Type B pancreatic cell (in vitro differentiated cells): ENCODE data around the gene SLC27A3. TPM values are rescaled to one million over a fixed set of nuclear protein-coding genes. Genes with fewer than 3 reads are reported as not detected.

Experiments
- DNase-seq: peaks from one replicate; pipeline ENCODE4 v3.0.0; 2021; ENCODE audit warnings: mixed read lengths; ENCODE audit not compliant: unreplicated experiment; ENCODE audit errors: extremely low spot score
- H3K27ac Mint-ChIP-seq: 2 replicates; pipeline ENCODE4 v1.8.0; 2021; ENCODE audit warnings: mild to moderate bottlenecking, mixed read lengths
- H3K27me3 Mint-ChIP-seq: 2 replicates; pipeline ENCODE4 v1.8.0; 2021; ENCODE audit warnings: mixed read lengths
- H3K36me3 Mint-ChIP-seq: 2 replicates; pipeline ENCODE4 v1.8.0; 2021; ENCODE audit warnings: mixed read lengths
- H3K4me1 Mint-ChIP-seq: one replicate; pipeline ENCODE4 v1.8.0; 2021; ENCODE audit warnings: mixed read lengths; ENCODE audit not compliant: unreplicated experiment
- H3K4me3 Mint-ChIP-seq: 2 replicates; pipeline ENCODE4 v1.8.0; 2021; ENCODE audit warnings: mild to moderate bottlenecking, mixed read lengths
- H3K9me3 Mint-ChIP-seq: 2 replicates; pipeline ENCODE4 v1.8.0; 2021; ENCODE audit warnings: mixed read lengths
- total RNA-seq: library from RNA; stranded (reverse); gene quantifications from 2 replicates; pipeline ENCODE4 v1.2.1, GENCODE V29; 2021; ENCODE audit warnings: low replicate concordance
- TF ChIP-seq, protein P1 (sequence below): fragments of 200-600 bp; sonication (generic); conservative IDR thresholded peaks from 2 replicates; pipeline ENCODE4 v1.5.0; 2021; ENCODE audit warnings: antibody characterized with exemption, mild to moderate bottlenecking

Gene SLC27A3
- total RNA-seq, 1 donor from 2014 or later = 20.6 TPM

DNA sequence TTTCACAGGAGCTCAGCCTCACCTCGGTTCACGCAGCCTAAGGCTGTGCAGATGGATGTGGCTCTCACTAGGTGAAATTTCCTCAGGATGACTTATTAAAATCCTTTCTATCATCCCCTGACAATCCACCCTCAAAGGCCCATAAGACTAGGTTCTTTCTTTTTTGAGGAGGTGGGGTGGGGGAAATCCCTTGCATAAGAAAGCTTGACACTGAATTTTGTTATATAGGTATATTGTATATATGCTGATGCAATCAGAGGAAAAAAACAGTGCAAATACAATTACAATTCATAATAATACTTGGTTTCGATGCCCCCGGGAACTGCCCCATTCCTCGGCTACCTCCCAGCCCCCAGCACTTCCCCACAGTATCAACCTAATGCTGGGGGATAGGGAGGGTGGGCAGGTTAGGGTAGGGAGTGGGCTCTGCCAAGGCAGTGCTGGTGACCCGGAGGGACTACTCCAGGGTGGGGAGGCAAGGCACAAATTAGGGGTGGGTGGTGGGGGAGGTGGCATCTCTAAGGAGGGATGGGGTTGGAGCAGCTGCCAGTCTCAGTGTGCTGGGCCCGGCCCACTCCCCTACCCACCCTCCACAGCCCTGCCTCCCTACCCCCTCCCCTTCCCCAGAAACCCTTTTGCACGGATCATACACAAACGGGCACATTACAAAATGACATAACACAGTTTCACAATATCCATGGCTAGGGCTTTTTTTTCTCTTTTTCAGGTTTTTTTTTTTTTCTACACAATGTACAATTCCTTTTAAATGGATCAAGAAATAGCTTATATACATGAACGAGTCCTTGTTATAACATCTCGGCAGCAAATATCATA, 30.9 kb downstream of the SLC27A3 start:
- Mint-ChIP-seq H3K9me3 (no peaks in the 10 kb centered on the region), H3K36me3 (peaks cover 8% of the 10 kb centered on the region), H3K4me3 (no peak overlapping the region), H3K27me3 (no peaks in the 10 kb centered on the region), H3K4me1 (no peaks in the 10 kb centered on the region), H3K27ac (peak overlapping the region; percentile 1)
- no peak for DNase-seq
- TF ChIP-seq, protein P1, sequence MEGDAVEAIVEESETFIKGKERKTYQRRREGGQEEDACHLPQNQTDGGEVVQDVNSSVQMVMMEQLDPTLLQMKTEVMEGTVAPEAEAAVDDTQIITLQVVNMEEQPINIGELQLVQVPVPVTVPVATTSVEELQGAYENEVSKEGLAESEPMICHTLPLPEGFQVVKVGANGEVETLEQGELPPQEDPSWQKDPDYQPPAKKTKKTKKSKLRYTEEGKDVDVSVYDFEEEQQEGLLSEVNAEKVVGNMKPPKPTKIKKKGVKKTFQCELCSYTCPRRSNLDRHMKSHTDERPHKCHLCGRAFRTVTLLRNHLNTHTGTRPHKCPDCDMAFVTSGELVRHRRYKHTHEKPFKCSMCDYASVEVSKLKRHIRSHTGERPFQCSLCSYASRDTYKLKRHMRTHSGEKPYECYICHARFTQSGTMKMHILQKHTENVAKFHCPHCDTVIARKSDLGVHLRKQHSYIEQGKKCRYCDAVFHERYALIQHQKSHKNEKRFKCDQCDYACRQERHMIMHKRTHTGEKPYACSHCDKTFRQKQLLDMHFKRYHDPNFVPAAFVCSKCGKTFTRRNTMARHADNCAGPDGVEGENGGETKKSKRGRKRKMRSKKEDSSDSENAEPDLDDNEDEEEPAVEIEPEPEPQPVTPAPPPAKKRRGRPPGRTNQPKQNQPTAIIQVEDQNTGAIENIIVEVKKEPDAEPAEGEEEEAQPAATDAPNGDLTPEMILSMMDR = no peak

DNA sequence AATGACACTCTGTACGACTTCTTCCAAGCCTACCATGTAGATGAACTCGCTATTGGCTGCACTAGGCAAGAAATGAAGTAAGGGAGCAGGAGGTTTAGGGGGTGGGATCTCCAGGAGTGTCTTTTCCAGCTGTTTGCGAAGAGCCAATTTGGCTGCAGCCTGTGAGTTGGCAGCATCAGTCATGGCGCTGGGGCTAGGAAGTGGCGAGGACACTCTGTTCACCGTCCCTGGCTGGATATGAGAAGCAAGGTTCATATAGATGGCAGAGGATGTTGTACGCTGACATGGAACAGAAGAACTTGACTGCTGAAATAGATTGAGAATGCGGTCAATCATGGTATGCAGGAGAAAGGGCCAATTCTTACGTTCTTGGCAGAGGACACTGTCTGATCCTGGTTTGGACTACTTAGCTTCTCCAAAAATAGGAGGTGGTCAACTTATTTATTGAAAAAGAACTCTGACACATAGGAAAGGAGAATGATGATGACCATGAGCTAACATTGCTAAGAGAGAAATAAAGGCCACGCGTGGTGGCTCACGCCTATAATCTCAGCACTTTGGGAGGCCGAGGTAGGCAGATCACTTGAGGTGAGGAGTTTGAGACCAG, 41.2 kb downstream of the SLC27A3 start:
- DNase-seq = no peak
- H3K27ac Mint-ChIP-seq = no peak overlapping the region
- TF ChIP-seq, protein P1 = no peak
- no peaks in the 10 kb centered on the region for H3K4me1 Mint-ChIP-seq
- H3K9me3 Mint-ChIP-seq = no peaks in the 10 kb centered on the region
- H3K36me3 Mint-ChIP-seq = peaks cover 31% of the 10 kb centered on the region
- H3K4me3 Mint-ChIP-seq = no peak overlapping the region
- no peaks in the 10 kb centered on the region for H3K27me3 Mint-ChIP-seq

DNA sequence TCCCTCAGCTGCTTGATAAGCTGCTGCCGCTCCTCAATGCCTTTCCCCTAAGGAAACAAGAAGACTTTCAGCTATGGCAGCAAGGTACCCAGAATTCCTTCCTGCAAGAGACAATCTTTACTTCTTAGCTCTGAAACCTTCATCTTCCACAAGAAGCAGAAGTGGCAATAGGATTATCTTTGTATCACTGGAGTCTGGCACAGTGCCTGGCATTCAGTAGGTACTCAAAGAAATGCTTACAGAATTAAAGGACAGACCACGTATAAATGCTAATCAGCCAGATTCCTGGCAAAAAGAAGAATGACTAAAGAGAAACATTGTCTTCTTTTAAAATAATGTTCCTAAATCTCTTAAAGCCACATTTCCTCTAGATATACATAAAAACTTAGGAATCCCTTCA, 43.7 kb downstream of the SLC27A3 start:
- no peaks in the 10 kb centered on the region for H3K9me3 Mint-ChIP-seq
- TF ChIP-seq, protein P1 = no peak

DNA sequence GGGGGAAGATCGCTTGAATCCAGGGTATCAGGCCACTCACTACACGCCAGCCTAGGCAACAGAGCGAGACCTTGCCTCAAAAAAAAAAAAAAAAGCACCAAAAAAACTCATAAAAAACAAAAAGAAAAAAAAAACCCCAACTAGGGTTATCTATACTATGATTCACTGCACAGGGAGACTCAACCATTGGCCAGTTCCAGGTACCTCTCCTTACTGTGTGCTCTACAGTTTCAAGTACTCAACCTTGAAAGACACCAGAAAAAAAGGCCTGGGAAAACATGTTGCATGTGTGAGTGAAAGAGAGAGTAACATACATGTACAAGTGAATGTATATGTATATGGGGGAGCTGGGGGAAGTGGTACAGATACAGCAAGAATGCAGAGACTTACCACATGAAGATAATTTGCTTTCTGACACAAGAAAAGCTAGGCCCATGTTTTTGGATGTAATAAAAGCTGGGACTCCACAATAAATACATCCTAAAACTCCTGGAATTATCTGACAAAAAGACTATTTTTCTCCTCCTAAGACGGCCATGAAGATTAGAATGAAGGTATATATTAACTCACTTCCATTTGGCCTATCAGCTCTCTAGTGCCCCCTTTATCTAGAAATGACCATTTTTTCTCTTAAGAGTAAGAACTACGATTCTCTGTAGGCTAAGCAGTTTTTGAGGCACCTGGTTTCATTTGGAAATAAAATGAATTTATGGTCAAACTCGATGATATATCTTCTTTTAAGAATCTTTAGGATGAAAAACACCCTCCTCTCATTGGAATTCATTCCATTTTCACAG, 52.2 kb downstream of the SLC27A3 start:
- Mint-ChIP-seq H3K4me3 (no peak overlapping the region), H3K27ac (no peak overlapping the region), H3K36me3 (peaks cover 16% of the 10 kb centered on the region), H3K4me1 (peaks cover 4% of the 10 kb centered on the region), H3K27me3 (no peaks in the 10 kb centered on the region), H3K9me3 (no peaks in the 10 kb centered on the region)
- DNase-seq = no peak
- TF ChIP-seq, protein P1 = no peak

More for the DNA sequence above, 43.7 kb downstream of the SLC27A3 start:
- H3K27me3 Mint-ChIP-seq = no peaks in the 10 kb centered on the region
- no peak overlapping the region for H3K4me3 Mint-ChIP-seq
- peaks cover 27% of the 10 kb centered on the region for H3K36me3 Mint-ChIP-seq
- H3K27ac Mint-ChIP-seq = no peak overlapping the region
- H3K4me1 Mint-ChIP-seq = no peaks in the 10 kb centered on the region
- no peak for DNase-seq

Other genes with a start within 250 kb of the SLC27A3 start
- gene S100A6, start 239.4 kb upstream of the SLC27A3 start, total RNA-seq = 21.9 and 1,154 TPM in 2 replicates
- 0.62 TPM in 1 of 2 replicates, not detected in the other for gene S100A5, start 234.5 kb upstream of the SLC27A3 start, total RNA-seq
- gene S100A4, start 229.6 kb upstream of the SLC27A3 start, total RNA-seq = 61.0 and 200 TPM in 2 replicates
- gene S100A3, start 226.1 kb upstream of the SLC27A3 start, total RNA-seq = 1.4 and 2.8 TPM in 2 replicates
- gene S100A2, start 209.6 kb upstream of the SLC27A3 start, total RNA-seq = 0.75 and 2.4 TPM in 2 replicates
- 173 and 517 TPM in 2 replicates for gene S100A16, start 162.3 kb upstream of the SLC27A3 start, total RNA-seq
- gene S100A14, start 159.1 kb upstream of the SLC27A3 start, total RNA-seq = 139 and 266 TPM in 2 replicates
- 58.3 and 102 TPM in 2 replicates for gene S100A13, start 147.9 kb upstream of the SLC27A3 start, total RNA-seq
- gene S100A1, start 147.0 kb upstream of the SLC27A3 start, total RNA-seq = 0.97 TPM in 1 of 2 replicates, not detected in the other
- 87.5 and 108 TPM in 2 replicates for gene CHTOP, start 141.3 kb upstream of the SLC27A3 start, total RNA-seq
- 28.2 and 40.3 TPM in 2 replicates for gene SNAPIN, start 116.7 kb upstream of the SLC27A3 start, total RNA-seq
- 241 and 291 TPM in 2 replicates for gene ILF2, start 104.4 kb upstream of the SLC27A3 start, total RNA-seq
- 2.2 and 2.4 TPM in 2 replicates for gene NPR1, start 96.7 kb upstream of the SLC27A3 start, total RNA-seq
- 70.3 and 90.8 TPM in 2 replicates for gene INTS3, start 47.4 kb upstream of the SLC27A3 start, total RNA-seq
- 39.0 and 51.4 TPM in 2 replicates for gene GATAD2B, start 147.6 kb downstream of the SLC27A3 start, total RNA-seq
- gene DENND4B, start 171.3 kb downstream of the SLC27A3 start, total RNA-seq = 43.0 and 70.7 TPM in 2 replicates
- gene CRTC2, start 183.2 kb downstream of the SLC27A3 start, total RNA-seq = 31.1 and 36.0 TPM in 2 replicates
- gene SLC39A1, start 188.1 kb downstream of the SLC27A3 start, total RNA-seq = 75.7 and 93.4 TPM in 2 replicates
- gene CREB3L4, start 192.5 kb downstream of the SLC27A3 start, total RNA-seq = 17.2 and 31.8 TPM in 2 replicates
- gene JTB, start 202.3 kb downstream of the SLC27A3 start, total RNA-seq = 99.2 and 153 TPM in 2 replicates
- 79.3 and 90.1 TPM in 2 replicates for gene RAB13, start 210.9 kb downstream of the SLC27A3 start, total RNA-seq
- gene RPS27, start 215.4 kb downstream of the SLC27A3 start, total RNA-seq = 2,370 and 2,920 TPM in 2 replicates